Measurements from ENCODE around the gene SUSD2.

The SUSD2 gene

GRCh38 chr22:24153353-24153752 is 27.9 kb upstream of the SUSD2 start:
- peak; percentile 51 for DNase-seq

- DNase-seq: no peak
Measured at GRCh38 chr22:24153959-24154358, 27.3 kb upstream of the SUSD2 start.

- DNase-seq: no peak
Measured at GRCh38 chr22:24154826-24155225, 26.5 kb upstream of the SUSD2 start.

GRCh38 chr22:24155627-24156140 is 25.6 kb upstream of the SUSD2 start:
- DNase-seq: no peak

GRCh38 chr22:24156141-24156912 is 25.0 kb upstream of the SUSD2 start:
- peak; percentile 60 for DNase-seq

GRCh38 chr22:24156913-24157821 is 24.1 kb upstream of the SUSD2 start:
- DNase-seq: peak; percentile 88

GRCh38 chr22:24157822-24158135 is 23.5 kb upstream of the SUSD2 start:
- DNase-seq: no peak

GRCh38 chr22:24159650-24160049 is 21.6 kb upstream of the SUSD2 start:
- no peak for DNase-seq

- no peak for DNase-seq
Measured at GRCh38 chr22:24160546-24160945, 20.7 kb upstream of the SUSD2 start.

- no peak for DNase-seq
Measured at GRCh38 chr22:24161485-24161884, 19.8 kb upstream of the SUSD2 start.

GRCh38 chr22:24161909-24162308 is 19.4 kb upstream of the SUSD2 start:
- no peak for DNase-seq

GRCh38 chr22:24162436-24162835 is 18.9 kb upstream of the SUSD2 start:
- DNase-seq: no peak

- DNase-seq: no peak
Measured at GRCh38 chr22:24164243-24164642, 17.0 kb upstream of the SUSD2 start.

GRCh38 chr22:24164940-24165339 is 16.3 kb upstream of the SUSD2 start:
- no peak for DNase-seq

- no peak for DNase-seq
Measured at GRCh38 chr22:24165673-24166072, 15.6 kb upstream of the SUSD2 start.

GRCh38 chr22:24166811-24167210 is 14.5 kb upstream of the SUSD2 start:
- DNase-seq: no peak

GRCh38 chr22:24169439-24170058 is 11.7 kb upstream of the SUSD2 start:
- DNase-seq: no peak

- no peak for DNase-seq
Measured at GRCh38 chr22:24170188-24170587, 11.1 kb upstream of the SUSD2 start.

GRCh38 chr22:24170632-24171031 is 10.7 kb upstream of the SUSD2 start:
- DNase-seq: no peak

- no peak for DNase-seq
Measured at GRCh38 chr22:24171822-24172221, 9.5 kb upstream of the SUSD2 start.

GRCh38 chr22:24175160-24175808 is 6.0 kb upstream of the SUSD2 start:
- DNase-seq: peak; percentile 31

GRCh38 chr22:24176040-24176439 is 5.2 kb upstream of the SUSD2 start:
- DNase-seq: no peak

- DNase-seq: no peak
Measured at GRCh38 chr22:24176630-24177029, 4.7 kb upstream of the SUSD2 start.
